Thyroid gland (tissue), 4 donors: ENCODE results near the gene RNF217. TPM values are rescaled to one million over a fixed set of nuclear protein-coding genes. Genes with fewer than 3 reads are reported as not detected.

Experiments
- DNase-seq, 2 donors: peaks; one replicate each; pipeline ENCODE4 v3.0.0-alpha.2; 2019
- H3K27ac ChIP-seq, 3 donors: fragments of 200-600 bp; sonication (generic); 1 replicate in 2 of 3; 2 replicates in 1 of 3; pipeline ENCODE4 v1.5.1; 2016 to 2019; ENCODE audit warnings: mild to moderate bottlenecking in 1 of 3, moderate library complexity in 1 of 3
- H3K27me3 ChIP-seq: fragments of 200-600 bp; sonication (generic); one replicate; pipeline ENCODE4 v1.5.1; 2019
- H3K36me3 ChIP-seq, 2 donors: fragments of 200-600 bp; sonication (generic); one replicate each; pipeline ENCODE4 v1.5.1; 2016 to 2019
- H3K4me1 ChIP-seq, 2 donors: fragments of 200-600 bp; sonication (generic); one replicate each; pipeline ENCODE4 v1.5.1; 2017 to 2019
- H3K4me3 ChIP-seq, 3 donors: fragments of 200-600 bp; sonication (generic); replicated peaks in 1 of 3; 1 replicate in 2 of 3; 2 replicates in 1 of 3; pipeline ENCODE4 v1.5.1; 2016; ENCODE audit warnings: mild to moderate bottlenecking in 1 of 3
- H3K9me3 ChIP-seq: fragments of 200-600 bp; sonication (generic); one replicate; pipeline ENCODE4 v1.5.1; 2017
- POLR2A ChIP-seq, 2 donors: fragments of 450-650 bp; IDR thresholded peaks; one replicate each; pipeline ENCODE4 v1.6.1; 2017; ENCODE audit warnings: antibody characterized with exemption in 2 of 2, mild to moderate bottlenecking in 2 of 2, moderate library complexity in 1 of 2
- WGBS, 2 donors: methylation state at CpG; one replicate each; pipeline ENCODE4 v1.1.5; 2017; 5-methylcytosine and 5-hydroxymethylcytosine counted together
- intact Hi-C: fragments of 100-400 bp; cut with DNase I; formaldehyde crosslinking; loops from one replicate; pipeline ENCODE4 v1.15.1; 2023
- total RNA-seq, 4 donors: library from RNA; depleted of rRNA; stranded (reverse); fragments of >200 nt; gene quantifications; one replicate each; pipeline ENCODE4 v1.2.3, GENCODE V29; 2016
- TF ChIP-seq, protein P1 (sequence below), 6 experiments: fragments of 200-600 bp in 3 of 6; fragments of 450-650 bp in 3 of 6; sonication (generic) in 3 of 6; IDR thresholded peaks; one replicate each; pipeline ENCODE4 v1.5.1; 2016 to 2019; ENCODE audit warnings: antibody characterized with exemption in 6 of 6, mild to moderate bottlenecking in 2 of 6, inconsistent platforms in 1 of 6, moderate library complexity in 1 of 6

RNF217 gene
- total RNA-seq, 4 donors from 2014 or later: 29.0 to 53.7 (median 31.0) TPM

DNA sequence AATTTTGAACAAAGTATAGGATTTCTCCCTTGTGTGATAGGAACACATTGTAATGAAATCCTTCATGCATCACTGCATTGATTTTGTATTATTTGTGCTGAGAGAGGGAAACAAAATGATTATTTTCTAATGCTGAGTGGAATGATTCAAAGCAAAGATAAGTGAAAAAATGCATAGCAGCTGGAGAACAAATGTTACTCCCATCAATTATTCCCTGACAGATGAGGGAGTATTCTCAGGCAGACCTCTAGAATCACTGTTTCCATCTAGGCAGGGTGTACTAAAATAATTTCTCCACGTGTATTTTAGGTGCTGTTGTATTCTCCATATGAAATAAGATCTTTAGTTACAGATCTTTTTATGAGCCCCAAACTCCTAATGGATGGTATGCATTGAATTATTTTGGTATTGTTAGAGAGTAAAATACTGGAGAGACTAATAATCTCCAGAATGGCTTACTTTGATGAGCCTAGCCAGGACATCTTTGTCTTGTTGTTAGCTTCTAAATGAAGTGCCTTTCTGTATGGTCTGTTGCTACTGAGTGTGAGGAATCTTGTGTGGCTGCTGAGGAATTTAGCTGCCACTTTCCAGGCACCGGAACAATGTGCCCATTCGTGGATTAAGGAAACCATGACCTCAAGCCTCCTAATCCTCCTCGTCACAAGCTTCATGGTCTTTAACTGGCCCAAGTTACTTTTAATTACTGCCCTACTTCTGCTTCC is 39.6 kb downstream of the RNF217 start:
- TF ChIP-seq, protein P1, sequence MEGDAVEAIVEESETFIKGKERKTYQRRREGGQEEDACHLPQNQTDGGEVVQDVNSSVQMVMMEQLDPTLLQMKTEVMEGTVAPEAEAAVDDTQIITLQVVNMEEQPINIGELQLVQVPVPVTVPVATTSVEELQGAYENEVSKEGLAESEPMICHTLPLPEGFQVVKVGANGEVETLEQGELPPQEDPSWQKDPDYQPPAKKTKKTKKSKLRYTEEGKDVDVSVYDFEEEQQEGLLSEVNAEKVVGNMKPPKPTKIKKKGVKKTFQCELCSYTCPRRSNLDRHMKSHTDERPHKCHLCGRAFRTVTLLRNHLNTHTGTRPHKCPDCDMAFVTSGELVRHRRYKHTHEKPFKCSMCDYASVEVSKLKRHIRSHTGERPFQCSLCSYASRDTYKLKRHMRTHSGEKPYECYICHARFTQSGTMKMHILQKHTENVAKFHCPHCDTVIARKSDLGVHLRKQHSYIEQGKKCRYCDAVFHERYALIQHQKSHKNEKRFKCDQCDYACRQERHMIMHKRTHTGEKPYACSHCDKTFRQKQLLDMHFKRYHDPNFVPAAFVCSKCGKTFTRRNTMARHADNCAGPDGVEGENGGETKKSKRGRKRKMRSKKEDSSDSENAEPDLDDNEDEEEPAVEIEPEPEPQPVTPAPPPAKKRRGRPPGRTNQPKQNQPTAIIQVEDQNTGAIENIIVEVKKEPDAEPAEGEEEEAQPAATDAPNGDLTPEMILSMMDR (IDR thresholded peaks at IDR 0.05): no peak
- TF ChIP-seq POLR2A (IDR thresholded peaks at IDR 0.05): no peak
- H3K9me3 ChIP-seq: no peaks in the 10 kb centered on the region
- no peaks in the 10 kb centered on the region for H3K27me3 ChIP-seq
- H3K4me1 ChIP-seq: peaks cover 13 to 14% of the 10 kb centered on the region in 2 donors
- no peak overlapping the region for H3K4me3 ChIP-seq
- 32 to 41% methylated on average over 4 of the region's 4 CpGs for WGBS, 2 donors
- intact Hi-C loops: no loop called here
- peak in 1 of 2 donors; percentile 15 for DNase-seq
- no peaks in the 10 kb centered on the region for H3K36me3 ChIP-seq
- peak overlapping the region in 1 of 3 donors; percentile 1 for H3K27ac ChIP-seq

DNA sequence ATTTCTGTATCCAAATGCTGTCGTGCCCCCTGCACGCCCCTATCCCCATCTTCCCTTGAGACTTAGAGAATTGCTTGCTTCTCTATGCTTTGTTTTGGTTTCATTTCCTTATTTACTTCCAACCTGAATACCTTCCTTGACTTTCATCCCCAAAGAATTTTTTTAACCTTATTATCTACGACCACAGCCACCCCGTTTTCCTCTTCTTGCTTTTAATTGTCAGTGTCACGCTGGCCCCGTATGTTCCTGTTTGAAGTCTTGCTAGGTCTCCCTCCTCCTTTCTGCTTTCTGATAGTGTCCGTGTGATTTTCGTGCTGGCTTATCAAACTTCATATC is 40.1 kb downstream of the RNF217 start:
- no peak for TF ChIP-seq POLR2A (IDR thresholded peaks at IDR 0.05)
- TF ChIP-seq, protein P1 (IDR thresholded peaks at IDR 0.05): no peak
- 68 to 71% methylated on average over 8 of the region's 8 CpGs for WGBS, 2 donors
- Histone ChIP-seq H3K36me3 (no peaks in the 10 kb centered on the region), H3K9me3 (no peaks in the 10 kb centered on the region), H3K27me3 (no peaks in the 10 kb centered on the region), H3K4me3 (no peak overlapping the region), H3K4me1 (peaks cover 13 to 14% of the 10 kb centered on the region in 2 donors), H3K27ac (peak overlapping the region in 1 of 3 donors; percentile 1)
- intact Hi-C loops: no loop called here
- DNase-seq: no peak

DNA sequence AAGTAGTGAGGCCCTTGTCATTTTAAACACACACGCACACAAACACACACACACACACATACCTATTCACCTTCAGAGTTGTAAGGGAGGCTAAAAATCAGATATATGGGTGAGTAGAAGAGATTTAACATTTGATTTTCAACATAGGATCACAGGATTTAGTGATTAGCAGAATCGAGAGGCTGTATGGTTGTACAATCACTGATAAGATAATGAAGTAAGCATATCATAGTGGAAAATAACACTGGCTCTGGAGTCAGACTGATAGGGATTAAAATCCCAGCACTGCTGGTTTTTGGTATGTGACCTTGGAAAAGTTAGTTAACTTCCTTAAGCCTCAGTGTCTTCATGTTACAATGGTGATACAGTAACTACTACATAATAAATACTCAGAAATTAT is 40.8 kb downstream of the RNF217 start:
- no peak overlapping the region for H3K27ac ChIP-seq
- intact Hi-C loops: no loop called here

DNA sequence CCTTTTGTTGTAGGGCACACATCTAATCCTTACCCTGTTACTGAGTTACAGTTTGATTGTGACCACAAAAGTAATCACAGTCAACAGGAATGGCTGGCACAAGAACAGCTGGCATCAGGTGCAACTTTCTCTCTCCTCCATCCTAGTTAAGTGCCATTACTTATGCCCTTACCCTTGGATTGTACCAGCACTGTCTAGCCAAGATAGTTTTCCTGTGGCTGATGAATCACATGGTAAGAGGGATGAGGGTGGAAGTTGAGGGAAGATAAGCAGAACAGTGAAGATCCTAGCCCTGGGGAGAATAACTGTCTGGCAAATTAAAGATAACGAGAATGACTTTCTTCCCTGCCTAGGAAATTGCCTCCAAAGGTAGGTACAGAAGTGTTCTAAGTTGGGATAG is 42.0 kb downstream of the RNF217 start:
- DNase-seq: peak; percentile 40 to 57
- H3K27me3 ChIP-seq: no peaks in the 10 kb centered on the region
- H3K36me3 ChIP-seq: no peaks in the 10 kb centered on the region
- H3K27ac ChIP-seq: no peak overlapping the region
- no peak overlapping the region for H3K4me3 ChIP-seq
- intact Hi-C loops: no loop called here
- WGBS, 2 donors: 93 to 98% methylated on average over 1 of the region's 1 CpG
- TF ChIP-seq, protein P1 (IDR thresholded peaks at IDR 0.05): no peak
- TF ChIP-seq POLR2A (IDR thresholded peaks at IDR 0.05): no peak
- no peaks in the 10 kb centered on the region for H3K9me3 ChIP-seq
- H3K4me1 ChIP-seq: peaks cover 12 to 13% of the 10 kb centered on the region in 2 donors

More for the DNA sequence above, 40.8 kb downstream of the RNF217 start:
- WGBS, 2 donors: 87 to 93% methylated on average over 2 of the region's 2 CpGs
- H3K4me3 ChIP-seq: no peak overlapping the region
- DNase-seq: no peak
- TF ChIP-seq POLR2A (IDR thresholded peaks at IDR 0.05): no peak
- TF ChIP-seq, protein P1 (IDR thresholded peaks at IDR 0.05): no peak
- no peaks in the 10 kb centered on the region for H3K36me3 ChIP-seq
- no peaks in the 10 kb centered on the region for H3K27me3 ChIP-seq
- no peaks in the 10 kb centered on the region for H3K9me3 ChIP-seq
- peaks cover 13 to 14% of the 10 kb centered on the region in 2 donors for H3K4me1 ChIP-seq

DNA sequence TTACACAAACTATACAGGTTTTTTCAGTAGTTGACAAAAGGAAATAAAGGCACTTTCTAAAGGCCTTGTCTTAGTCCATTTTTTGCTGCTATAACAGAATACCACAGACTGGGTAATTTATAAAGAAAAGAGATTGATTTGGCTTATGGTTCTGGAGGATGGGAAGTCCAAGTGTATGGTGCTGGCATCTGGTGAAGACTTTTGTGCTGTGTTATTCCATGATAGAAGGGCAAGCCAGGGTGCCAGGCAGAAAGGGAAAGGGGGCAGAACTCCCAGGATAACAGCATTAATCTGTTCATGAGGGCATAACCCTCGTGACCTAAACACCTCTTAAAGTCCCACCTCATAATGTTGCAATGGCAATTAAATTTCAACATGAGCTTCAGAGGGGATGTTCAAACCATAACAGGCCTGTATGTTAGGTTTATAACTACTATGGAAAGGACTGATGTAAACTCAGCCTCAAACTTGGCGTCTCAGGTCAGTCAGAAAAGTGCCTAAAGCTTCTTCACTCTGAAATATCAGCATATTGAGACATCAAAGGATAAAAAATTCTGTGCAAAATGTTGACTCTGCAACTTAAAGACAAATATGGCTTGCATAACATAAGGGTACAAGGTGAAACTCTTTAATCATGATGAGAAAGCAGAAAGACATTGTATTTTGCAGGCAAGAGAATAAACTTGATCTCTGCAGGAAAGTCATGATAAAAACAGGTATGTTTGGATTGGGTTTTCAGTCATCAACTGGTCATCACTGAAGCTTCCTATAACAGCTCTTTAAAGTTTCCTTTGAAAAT is 42.8 kb downstream of the RNF217 start:
- Histone ChIP-seq H3K4me1 (peaks cover 13 to 20% of the 10 kb centered on the region in 2 donors), H3K36me3 (no peaks in the 10 kb centered on the region), H3K9me3 (no peaks in the 10 kb centered on the region), H3K27ac (no peak overlapping the region), H3K4me3 (no peak overlapping the region), H3K27me3 (no peaks in the 10 kb centered on the region)
- TF ChIP-seq, protein P1 (IDR thresholded peaks at IDR 0.05): no peak
- TF ChIP-seq POLR2A (IDR thresholded peaks at IDR 0.05): no peak
- intact Hi-C loops: no loop called here
- no peak for DNase-seq
- 93 to 97% methylated on average over 2 of the region's 2 CpGs for WGBS, 2 donors
